Stimulated activated CD8-positive, alpha-beta memory T cell treated with anti-CD3 and anti-CD28 coated beads, Interleukin-4, amount 100 ng/mL, for 24 hours (primary cell): Measurements from ENCODE around the gene ALG5.

Experiments
- DNase-seq: peaks from one replicate; pipeline ENCODE4 v3.0.0-alpha.2; 2020; ENCODE audit warnings: low read depth

The ALG5 gene

DNA sequence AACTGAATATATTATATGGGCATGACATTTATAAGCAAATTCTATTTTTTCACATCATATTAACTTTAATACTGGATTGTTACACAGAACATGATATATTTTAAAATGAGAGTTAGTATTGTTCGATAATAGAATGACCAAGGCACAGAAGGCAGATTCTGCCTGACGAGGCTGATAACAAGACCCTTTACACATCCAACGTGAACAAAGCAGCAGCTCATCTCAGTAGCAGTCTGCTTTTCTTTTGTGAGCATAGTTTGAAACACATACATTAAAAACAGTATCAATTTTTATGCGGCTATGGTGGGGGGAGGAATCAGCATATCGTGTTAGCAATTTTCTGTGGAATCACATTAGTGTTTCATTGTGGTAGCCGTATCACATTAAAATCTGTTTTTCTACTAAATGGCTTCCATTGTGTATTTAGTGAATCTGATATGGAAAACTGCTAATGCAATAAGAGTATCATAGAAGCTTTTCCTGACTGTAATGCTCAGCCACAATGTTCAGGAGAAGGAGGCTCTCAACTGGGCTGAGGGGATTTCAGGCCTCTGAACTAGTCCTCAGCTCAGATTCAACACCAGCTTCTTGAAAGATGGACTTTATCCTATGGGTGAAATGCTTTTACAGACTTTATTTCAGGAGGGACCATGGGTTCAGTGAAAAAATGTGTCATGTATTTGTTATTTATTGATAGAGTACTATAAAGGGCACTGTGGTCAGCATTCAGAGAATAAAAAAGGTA, 83.1 kb downstream of the ALG5 start:
- no peak for DNase-seq

DNA sequence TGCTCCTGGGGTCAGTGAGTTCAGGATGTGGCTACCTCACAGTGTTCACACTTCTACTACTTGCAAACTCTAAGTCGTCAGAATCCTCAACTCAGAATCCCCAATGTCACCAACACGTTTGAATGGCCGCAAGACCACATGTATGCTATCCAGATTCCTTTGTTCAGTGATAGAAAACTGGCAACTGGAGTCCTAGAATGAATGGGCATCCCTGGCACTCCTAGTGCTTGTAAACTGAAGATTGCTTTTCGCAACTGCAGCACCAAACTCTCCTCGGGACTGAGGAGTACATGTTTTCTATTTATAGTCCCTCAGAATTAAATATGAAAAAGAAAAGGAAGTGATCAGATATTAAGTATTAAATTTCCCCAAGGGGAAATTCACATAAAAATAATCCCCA, 84.0 kb downstream of the ALG5 start:
- no peak for DNase-seq

DNA sequence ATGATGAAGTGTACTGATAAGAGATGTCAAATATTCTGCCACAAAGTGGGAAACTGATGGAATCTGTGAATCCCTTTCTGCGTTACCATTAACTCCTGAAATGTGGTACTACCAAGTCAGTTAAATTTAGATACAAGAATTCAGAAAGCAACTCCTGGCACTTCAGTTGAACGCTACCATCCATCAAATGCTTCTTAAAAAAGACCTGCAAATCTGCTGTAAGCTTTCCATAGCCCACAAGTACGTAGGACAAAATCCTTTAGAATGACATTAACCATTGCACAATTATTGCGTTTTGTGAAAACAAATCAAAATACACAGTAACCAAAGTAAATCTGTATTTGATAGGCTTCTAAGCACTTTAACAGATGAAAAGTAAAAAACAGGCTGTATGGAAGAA, 84.5 kb downstream of the ALG5 start:
- no peak for DNase-seq

DNA sequence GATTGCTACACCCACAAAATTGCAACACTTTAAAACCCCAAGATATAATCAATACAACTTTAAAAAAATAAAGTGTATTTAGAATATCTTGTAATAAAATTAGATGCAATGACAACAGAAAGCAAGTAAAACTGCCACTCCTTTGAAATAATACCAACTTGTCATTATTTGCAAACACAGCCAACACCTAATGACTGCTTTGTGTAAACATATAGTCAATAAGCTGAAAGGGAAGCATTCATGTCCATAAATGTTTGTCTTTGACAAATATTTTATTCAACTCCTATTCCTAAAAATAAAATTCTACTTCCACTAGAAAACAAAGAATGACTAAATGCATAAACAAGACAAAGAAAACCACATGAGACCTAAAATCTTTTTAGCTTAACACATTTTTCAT, 85.7 kb downstream of the ALG5 start:
- no peak for DNase-seq

DNA sequence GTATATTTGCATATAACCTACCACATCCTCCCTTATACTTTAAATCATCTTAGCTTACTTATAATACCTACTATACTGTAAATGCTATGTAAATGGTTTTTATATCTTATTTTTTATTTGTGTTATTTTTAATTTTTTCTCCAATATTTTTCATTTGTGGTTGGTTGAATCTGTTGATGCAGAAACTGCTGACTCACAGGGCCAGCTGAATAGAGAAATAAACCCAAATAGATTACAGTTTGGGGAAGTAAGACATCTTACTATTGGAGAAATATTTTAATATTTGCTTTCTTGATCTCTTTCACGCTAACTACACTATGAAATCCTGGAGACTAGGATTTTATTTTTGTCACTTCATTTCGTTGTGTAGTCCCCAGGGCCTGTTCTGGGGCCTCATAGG, 86.2 kb downstream of the ALG5 start:
- no peak for DNase-seq

DNA sequence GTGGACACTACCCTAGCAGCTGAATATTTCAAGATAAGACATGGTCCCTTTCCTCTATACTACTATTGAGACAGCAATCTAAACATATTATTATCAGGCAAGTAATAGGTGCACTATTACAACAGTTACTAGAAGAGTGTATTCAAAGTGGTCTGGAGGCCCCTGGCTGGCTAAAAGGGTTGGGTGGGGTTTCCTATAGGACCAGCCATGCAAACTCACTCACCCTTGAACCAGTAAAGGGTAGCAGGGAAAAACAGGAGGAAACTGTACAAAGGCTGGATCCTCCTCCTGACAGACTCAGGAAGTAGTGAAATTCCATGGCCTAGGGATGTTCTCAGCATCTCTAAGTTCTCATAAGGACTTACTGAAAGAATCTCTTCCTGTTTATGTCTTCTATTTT, 86.8 kb downstream of the ALG5 start:
- DNase-seq: no peak

DNA sequence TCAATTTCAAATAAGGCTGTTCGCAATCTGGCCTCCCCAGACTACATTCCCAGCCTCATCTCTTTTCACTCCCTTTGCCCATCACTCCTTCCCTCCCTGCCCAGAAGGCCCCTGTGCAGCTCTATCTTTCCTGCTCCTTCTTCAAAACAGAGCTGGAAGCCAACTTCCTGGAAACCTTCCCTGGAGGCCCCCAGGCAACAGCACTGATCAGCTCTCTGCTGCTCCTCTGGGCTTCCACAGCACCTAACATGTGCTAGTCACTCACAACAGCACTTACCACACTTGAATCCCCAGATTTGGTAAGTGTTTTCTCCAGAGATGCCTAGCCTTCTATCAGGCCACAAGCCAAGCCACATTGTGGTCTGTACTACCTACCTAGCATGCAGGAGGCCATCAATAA, 88.6 kb downstream of the ALG5 start:
- DNase-seq: no peak

DNA sequence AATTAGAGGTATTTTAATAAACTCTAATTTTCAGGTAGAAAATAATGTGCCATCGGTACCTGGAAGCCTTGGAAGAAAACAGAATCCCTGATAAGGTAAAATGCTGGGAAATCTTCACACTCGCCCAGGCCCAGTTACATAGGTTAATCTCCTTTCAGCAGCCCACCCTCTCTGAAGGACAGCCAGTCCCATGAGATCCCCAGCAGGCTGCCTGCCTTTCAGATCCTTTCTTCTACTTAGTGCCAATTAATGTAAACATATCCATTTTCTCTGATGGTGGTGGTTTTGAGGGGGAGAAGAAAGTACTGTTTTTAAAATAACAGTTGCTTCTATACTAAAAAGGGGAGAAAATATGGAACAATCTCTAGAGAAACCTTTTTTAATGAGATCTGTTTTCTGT, 91.3 kb downstream of the ALG5 start:
- no peak for DNase-seq

DNA sequence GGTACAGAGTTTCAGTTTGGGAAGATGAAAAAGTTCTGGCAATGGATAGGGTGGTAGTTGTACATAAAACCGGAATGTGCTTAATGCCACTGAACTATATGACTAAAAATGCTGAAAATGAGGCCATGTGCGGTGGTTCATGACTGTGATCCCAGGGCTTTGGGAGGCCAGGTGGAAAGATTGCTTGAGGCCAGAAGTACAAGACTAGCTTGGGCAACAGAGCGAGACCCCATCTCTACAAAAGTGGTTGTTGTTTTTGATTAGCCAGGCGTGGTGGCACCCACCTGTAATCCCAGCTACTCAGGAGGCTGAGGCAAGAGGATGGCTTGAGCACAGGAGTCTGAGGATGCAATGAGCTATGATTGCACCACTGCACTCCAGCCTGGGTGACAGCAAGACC, 91.9 kb downstream of the ALG5 start:
- no peak for DNase-seq

DNA sequence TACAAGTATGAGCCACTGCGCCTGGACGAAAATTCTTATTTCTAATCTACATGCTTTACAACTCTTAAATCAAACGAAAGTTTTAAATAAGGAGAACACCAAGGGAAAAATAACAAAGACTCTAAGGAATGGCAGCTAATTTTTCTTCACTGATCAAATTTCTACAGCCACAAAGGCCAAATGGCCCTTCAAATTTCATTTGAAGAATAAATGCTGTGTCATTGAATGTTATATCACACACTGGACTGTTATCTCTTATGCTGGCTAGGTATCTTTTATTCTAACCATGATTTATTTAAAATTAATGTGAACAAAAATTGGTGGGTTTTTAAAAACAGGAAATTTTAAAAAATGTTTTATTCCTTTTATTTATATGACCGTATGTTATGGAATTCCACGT, 93.2 kb downstream of the ALG5 start:
- no peak for DNase-seq

DNA sequence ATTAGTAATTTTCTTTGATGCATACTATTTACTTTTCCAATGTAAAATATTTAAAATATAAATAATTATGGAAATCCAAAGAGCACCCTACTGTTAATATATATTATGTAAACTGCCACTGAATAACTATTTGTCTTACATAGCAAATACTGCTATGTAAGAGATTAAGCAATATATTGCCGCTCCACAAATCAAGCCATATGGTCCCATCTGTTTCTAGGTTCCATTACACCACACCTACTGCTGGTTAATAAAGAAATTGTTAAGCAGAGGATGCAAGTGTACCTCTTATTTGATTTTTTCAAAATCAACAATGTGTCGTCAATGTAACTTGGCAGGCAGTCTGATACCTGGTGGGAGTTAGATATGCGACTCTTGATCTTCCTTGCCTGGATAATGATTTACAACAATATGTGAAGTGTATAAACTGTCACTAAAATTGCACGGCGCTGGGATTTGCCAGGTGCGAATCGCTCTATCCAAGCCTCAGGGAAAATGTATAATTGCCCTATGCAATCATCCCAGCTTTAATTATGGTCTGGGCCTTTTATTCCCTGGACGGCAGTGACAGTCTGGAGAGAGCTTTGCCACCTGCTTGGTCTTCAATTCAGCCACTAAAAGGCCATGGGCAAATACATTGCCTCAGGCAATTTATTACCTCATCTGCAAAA, 95.1 kb downstream of the ALG5 start:
- no peak for DNase-seq
